Islet precursor cell (in vitro differentiated cells): ENCODE measurements around the gene BMP4.
"Not testable (repeated sequence)": the region's sequence is repeated elsewhere in the genome, so short reads cannot be mapped to it uniquely, and the experiment has no call there.

Experiments used
- DNase-seq: peaks from one replicate; pipeline ENCODE4 v3.0.0-alpha.2; 2018

The BMP4 gene

GRCh38 chr14:53956427-53957201, at the start of gene BMP4:
BMP4 (minus strand) TSS chr14:53956825; CDS start chr14:53952222, 4,603 bp downstream.
- peak; percentile 95 for DNase-seq

DNA sequence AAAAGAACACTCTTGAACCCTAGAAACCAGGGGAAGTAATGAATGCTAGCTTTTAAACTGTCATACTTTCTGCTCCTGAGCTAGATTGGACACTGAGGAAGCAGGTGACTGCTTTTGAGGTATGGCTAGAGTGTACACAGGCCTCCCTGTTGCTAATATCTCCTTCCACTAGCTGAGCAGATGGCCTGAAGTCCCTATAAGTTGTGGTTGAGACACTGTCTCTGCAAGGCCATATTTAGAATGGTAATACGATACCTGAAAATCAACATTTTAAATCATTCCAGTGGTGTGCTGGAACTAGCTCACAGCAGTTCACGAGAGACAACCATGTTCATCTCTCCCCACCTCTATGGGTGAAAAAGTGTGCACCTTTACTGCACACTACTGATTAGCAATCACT, 46.4 kb upstream of the BMP4 start:
- DNase-seq: no peak

GRCh38 chr14:54002653-54003052, 46.0 kb upstream of the BMP4 start:
- DNase-seq: peak; percentile 72

- DNase-seq: peak; percentile 63
Measured at GRCh38 chr14:54001189-54001878, 44.7 kb upstream of the BMP4 start.

GRCh38 chr14:54000341-54000811, 43.8 kb upstream of the BMP4 start:
- DNase-seq: peak; percentile 58

DNA sequence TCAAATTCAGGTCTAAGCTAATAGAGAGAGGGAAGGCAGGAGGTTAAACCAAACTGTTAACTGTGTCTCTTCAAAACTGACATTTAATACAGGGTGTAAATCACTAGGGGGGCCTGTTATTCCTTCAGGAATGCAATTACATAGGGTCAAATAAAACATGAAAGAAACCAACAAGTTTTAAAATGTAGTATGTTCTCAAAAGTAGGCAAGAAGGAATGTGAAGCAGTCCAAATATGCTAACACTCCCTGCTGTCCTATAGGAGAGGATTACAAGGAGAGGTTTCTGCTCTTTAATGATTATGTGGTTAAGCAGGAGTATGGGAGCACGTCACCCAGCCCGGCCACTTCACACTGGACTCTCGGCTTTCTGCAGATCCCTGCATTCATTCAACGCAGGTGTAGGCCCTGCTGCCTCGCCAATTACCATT, 42.5 kb upstream of the BMP4 start:
- peak; percentile 96 for DNase-seq

DNA sequence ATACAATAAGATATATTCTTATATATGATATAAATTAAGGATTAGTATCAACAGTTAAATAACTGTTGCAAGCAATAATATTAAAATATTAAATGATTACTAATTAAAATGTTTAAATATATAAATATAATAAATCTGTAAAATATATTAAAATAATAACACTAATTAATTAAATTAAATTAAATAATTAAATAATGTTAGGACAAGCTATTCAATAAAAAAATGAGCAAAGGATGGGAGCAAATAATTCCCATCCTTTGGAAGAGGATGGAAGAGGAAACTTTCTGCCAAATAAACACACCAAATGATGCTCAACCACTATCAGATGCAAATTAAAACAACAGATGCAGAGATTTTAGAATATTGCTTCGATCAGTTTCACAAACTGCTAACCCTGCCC, 39.4 kb upstream of the BMP4 start:
- DNase-seq: no peak

- peak; percentile 57 for DNase-seq
Measured at GRCh38 chr14:53993920-53994607, 37.4 kb upstream of the BMP4 start.

- DNase-seq: no peak
Measured at GRCh38 chr14:53990978-53991377, 34.4 kb upstream of the BMP4 start.

DNA sequence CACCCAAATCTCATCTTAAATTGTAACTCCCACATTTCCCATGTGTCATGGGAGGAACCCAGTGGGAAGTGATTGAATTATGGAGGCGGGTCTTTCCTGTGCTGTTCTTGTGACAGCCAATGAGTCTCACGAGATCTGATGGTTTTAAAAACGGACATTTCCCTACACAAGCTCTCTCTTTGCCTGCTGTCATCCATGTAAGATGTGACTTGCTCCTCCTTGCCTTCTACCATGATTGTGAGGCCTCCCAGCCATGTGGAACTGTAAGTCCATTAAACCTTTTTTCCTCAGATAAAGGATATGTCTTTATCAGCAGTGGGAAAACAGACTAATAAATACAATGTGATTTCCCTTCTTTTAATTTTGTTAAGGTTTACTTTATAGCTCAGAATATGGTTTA, 30.1 kb upstream of the BMP4 start:
- DNase-seq: not testable (repeated sequence)

GRCh38 chr14:53984958-53985357, 28.3 kb upstream of the BMP4 start:
- not testable (repeated sequence) for DNase-seq

DNA sequence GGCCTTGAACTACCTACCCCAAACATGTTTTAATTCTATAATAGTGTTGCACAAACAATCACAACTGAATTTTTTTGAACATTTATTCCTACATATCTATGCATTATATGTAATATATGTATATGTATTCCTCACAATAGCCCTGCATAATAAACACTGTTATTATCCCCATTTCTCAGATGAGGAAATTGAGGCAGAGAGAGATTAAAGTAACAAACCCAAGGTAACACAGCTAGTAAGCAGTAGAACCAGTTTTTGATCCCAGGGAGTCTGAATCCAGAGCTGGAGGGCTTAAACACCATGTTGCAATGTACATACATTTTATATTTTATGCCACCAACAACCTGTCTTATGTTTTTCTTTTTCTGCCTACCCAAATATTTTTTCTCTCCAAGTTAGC, 26.5 kb upstream of the BMP4 start:
- no peak for DNase-seq

DNA sequence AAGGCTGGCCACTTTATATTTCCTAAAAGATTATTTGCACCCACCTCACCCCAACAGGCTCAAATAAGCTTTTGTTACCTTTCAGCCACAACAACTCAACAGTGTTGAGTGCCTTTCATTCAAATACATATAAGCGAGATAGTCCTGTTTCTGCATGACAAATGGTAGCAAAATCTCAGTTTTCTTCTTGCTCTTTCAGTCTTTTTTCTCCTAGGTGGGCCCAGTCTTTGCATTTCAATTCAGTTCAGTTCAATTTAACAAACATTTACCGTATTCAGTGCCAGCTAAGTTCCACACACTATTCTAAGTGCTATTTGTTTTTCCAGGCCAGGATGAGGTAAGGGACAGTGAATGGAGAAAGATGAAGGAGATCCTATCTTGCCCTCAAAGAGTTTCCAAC, 25.9 kb upstream of the BMP4 start:
- DNase-seq: no peak

GRCh38 chr14:53979747-53980642, 23.4 kb upstream of the BMP4 start:
- DNase-seq: peak; percentile 91

DNA sequence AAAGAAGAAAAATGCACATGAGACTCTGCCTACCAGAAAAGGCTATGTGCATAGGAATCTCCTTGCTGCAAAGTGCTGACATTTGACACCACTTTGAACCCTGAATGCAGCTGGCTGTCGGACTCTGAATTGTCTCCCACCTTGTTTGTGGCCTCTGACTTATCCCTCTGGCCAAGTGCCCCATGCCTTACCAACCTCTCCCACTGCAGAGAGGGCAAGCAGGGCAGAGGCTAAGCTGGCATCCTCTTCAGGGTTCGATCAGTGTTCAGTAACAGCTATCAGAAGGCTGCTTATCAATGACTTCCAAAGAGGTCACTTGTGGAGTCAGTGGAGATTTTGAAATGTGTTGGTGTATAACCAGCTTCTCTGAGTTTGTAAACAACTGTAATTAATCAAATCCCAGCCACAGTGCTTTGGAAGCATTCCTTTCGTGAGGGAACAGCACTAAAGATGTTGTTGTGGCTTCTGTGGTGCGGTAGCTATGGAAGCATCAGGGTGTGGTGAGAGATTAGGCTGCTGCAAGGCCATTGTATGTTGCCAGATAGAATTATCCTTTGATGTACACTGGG, 22.6 kb upstream of the BMP4 start:
- DNase-seq: peak; percentile 81

DNA sequence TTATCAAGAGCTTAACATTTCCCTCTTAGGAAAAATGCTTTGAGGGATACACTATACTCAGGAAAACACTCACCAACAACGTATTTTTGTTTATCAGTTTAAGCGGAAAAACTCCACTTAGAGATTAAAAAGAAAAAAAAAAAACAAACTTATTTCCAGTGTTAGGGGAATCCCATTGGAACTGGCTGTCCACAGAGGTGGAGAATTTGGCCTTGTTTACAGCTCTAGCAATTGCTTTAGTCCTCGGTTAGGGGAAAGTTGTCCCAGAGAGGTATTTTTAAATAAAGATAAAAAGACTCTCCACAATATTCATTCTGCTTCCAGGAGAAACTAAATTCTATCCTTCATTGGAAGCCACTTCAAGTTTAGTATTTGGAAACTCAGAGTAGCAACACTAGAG, 21.6 kb upstream of the BMP4 start:
- DNase-seq: no peak

DNA sequence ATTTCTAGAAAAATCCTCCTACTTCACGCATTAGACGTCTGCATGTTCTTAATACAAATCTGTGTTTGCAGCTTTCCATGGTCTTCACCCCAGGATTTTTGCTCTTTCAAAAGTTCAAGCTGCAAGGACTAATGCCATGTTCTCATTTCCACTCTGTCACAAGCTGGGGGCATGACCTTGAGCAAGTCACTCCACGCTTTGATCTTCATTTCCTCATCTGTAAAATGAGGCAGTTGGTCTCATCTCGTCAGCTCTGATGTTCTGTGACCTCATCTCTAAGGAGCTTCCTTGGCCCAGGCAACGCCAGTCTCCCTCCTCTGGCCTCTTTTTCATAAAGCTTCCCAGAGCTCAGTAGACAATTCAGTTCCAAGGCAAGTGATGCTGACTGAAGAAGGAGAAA, 18.8 kb upstream of the BMP4 start:
- DNase-seq: no peak

- no peak for DNase-seq
Measured at GRCh38 chr14:53971521-53971920, 14.9 kb upstream of the BMP4 start.

DNA sequence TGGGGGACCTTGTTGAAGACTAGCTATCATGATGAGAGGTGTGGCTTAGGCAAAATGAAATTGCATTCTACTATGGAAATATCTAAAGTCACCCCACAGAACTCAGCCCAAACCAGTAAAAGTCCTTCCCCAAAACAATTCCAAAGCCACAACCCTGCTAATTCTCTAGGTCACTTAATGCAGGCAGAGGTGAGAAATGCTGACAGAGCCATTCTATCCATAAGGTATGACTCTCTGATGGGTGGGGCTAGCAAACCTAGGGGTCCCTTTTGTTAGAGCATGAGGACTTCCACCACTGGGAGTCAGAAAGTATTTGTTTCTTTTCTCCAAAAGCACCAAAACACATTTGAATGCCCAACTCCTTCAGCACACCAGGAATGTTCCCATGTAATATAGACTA, 12.7 kb upstream of the BMP4 start:
- no peak for DNase-seq

DNA sequence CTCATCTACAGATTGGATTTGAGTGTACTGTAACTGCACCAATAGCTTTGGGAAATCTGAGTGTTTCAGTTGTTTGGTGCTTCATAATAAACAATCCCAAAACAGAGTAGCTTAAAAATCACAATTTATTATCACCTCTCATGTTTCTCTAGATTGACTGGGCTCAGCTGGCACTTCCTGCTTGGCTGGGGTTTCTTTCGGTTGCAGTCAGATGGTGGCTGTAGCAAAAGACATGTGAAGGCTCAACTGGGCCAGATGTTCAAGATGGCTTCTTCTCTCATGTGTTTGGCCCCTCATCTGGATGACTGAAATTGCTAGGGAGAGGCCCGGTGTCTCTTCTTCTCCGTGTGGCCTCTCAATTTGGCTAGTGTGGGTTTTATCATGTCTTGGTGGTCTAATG, 12.1 kb upstream of the BMP4 start:
- no peak for DNase-seq

GRCh38 chr14:53967606-53968005, 11.0 kb upstream of the BMP4 start:
- no peak for DNase-seq

- DNase-seq: peak; percentile 69
Measured at GRCh38 chr14:53964249-53964648, 7.6 kb upstream of the BMP4 start.
